Measurements from ENCODE around the gene HCLS1.

- TF ChIP-seq POLR2AphosphoS5 (IDR thresholded peaks at IDR 0.05) (no peak), CTCF (IDR thresholded peaks at IDR 0.05 in 8 of 11, conservative IDR thresholded peaks at IDR 0.05 in 3 of 11) (no peak)
Observed at GRCh38 chr3:121670676-121671075, 10.0 kb upstream of the HCLS1 start.
